HCT116 (cell line): ENCODE data around the gene RRAGD. TPM values are rescaled to one million over a fixed set of nuclear protein-coding genes. Genes with fewer than 3 reads are reported as not detected.

Source experiments
- ATAC-seq: fragments of 200-7000 bp; cut with Tn5 transposase; 2 replicates; pipeline ENCODE4 v1.9.1; 2020; ENCODE audit warnings: mild to moderate bottlenecking, moderate library complexity
- BruUV-seq: library from RNA; stranded (reverse); fragments of 400-500 nt; replicated peaks from 2 replicates; lab custom pipeline; 2021; lab: Mats Ljungman, UMichigan
- CTCF ChIA-PET: fragments of 300-600 bp; sonication (Branson Sonifier 250); formaldehyde crosslinking; loops from one replicate; lab custom pipeline; 2021; ENCODE audit warnings: antibody characterized with exemption; lab: Charles Lee
- POLR2A ChIA-PET: fragments of 300-600, 350-600 bp; sonication (Branson Sonifier 250); formaldehyde crosslinking; loops from one replicate; lab custom pipeline; 2021; ENCODE audit warnings: antibody characterized with exemption; lab: Charles Lee
- RAD21 ChIA-PET, 2 experiments: fragments of 300-600 bp; sonication (Branson Sonifier 250); formaldehyde crosslinking; loops; one replicate each; lab custom pipeline; 2023; ENCODE audit warnings: low total read pairs in 2 of 2; ENCODE audit not compliant: uncharacterized antibody in 2 of 2, unreplicated experiment in 2 of 2, low non-redundant PET in 1 of 2; lab: Charles Lee
- DNase-seq: peaks from one replicate; pipeline ENCODE4 v3.0.0-alpha.2; 2010; ENCODE audit warnings: low read depth, low spot score
- H2AFZ ChIP-seq: fragments of 200-600 bp; shearing (Covaris generic), sonication (generic); 2 replicates; pipeline ENCODE4 v1.6.1; 2017; ENCODE audit warnings: low read depth, mixed run types, mixed read lengths, antibody characterized with exemption, low read length; ENCODE audit not compliant: poor library complexity, severe bottlenecking
- H3K27ac ChIP-seq: 2 replicates; pipeline ENCODE4 v1.5.1; 2012; ENCODE audit warnings: low read depth, low read length
- H3K27me3 ChIP-seq: fragments of 200-600 bp; sonication (generic); 2 replicates; pipeline ENCODE4 v1.6.1; 2016; ENCODE audit warnings: mixed run types, low read length, mixed read lengths; ENCODE audit not compliant: insufficient read depth
- H3K36me3 ChIP-seq, 2 experiments: fragments of 200-500 bp in 1 of 2; fragments of 200-600 bp in 1 of 2; sonication (Bioruptor generic) in 1 of 2; sonication (generic) in 1 of 2; 2 replicates each; pipeline versions ENCODE4 v1.5.1 to v1.6.1; 2014 to 2016; ENCODE audit warnings: low read length in 2 of 2, inconsistent platforms in 1 of 2, mixed read lengths in 1 of 2, mixed run types in 1 of 2; ENCODE audit not compliant: insufficient read depth in 2 of 2, control insufficient read depth in 1 of 2
- H3K4me1 ChIP-seq, 2 experiments: fragments of 200-600 bp in 1 of 2; sonication (generic) in 1 of 2; 2 replicates each; pipeline versions ENCODE4 v1.5.1 to v1.6.1; 2012 to 2017; ENCODE audit warnings: low read length in 2 of 2, inconsistent platforms in 1 of 2, mild to moderate bottlenecking in 1 of 2, mixed read lengths in 1 of 2, mixed run types in 1 of 2, moderate library complexity in 1 of 2; ENCODE audit not compliant: insufficient read depth in 2 of 2, control insufficient read depth in 1 of 2
- H3K4me2 ChIP-seq: fragments of 200-600 bp; sonication (generic); 2 replicates; pipeline ENCODE4 v1.6.1; 2017; ENCODE audit warnings: mixed run types, low read length, mixed read lengths
- H3K4me3 ChIP-seq, 2 experiments: fragments of 200-600 bp in 1 of 2; sonication (generic) in 1 of 2; replicated peaks in 1 of 2; 2 replicates each; pipeline ENCODE4 v1.5.1; 2011 to 2016; ENCODE audit warnings: low read length in 2 of 2, control low read depth in 1 of 2, low read depth in 1 of 2, mild to moderate bottlenecking in 1 of 2, mixed read lengths in 1 of 2, mixed run types in 1 of 2
- H3K79me2 ChIP-seq: fragments of 200-600 bp; sonication (generic); 2 replicates; pipeline ENCODE4 v1.6.1; 2017; ENCODE audit warnings: mild to moderate bottlenecking, mixed run types, low read length, moderate library complexity, mixed read lengths; ENCODE audit not compliant: insufficient read depth
- H3K9ac ChIP-seq: fragments of 200-600 bp; sonication (generic); 2 replicates; pipeline ENCODE4 v1.6.1; 2016; ENCODE audit warnings: low read length, mixed read lengths
- H3K9me2 ChIP-seq: fragments of 200-600 bp; sonication (generic), shearing (Covaris generic); 2 replicates; pipeline ENCODE4 v1.6.1; 2017; ENCODE audit warnings: mixed run types, mild to moderate bottlenecking, moderate library complexity; ENCODE audit not compliant: insufficient read depth
- H3K9me3 ChIP-seq, 2 experiments: fragments of 200-500 bp in 1 of 2; fragments of 200-600 bp in 1 of 2; sonication (Bioruptor generic) in 1 of 2; sonication (generic) in 1 of 2; 2 replicates each; pipeline ENCODE4 v1.6.1; 2014 to 2017; ENCODE audit warnings: low read length in 2 of 2, mixed read lengths in 2 of 2, inconsistent platforms in 1 of 2, low read depth in 1 of 2, mild to moderate bottlenecking in 1 of 2, mixed run types in 1 of 2, moderate library complexity in 1 of 2; ENCODE audit not compliant: control insufficient read depth in 1 of 2, insufficient read depth in 1 of 2
- H4K20me1 ChIP-seq: fragments of 200-600 bp; sonication (generic), shearing (Covaris generic); 2 replicates; pipeline ENCODE4 v1.6.1; 2017; ENCODE audit warnings: mixed run types, mild to moderate bottlenecking, moderate library complexity; ENCODE audit not compliant: insufficient read depth
- CEBPB ChIP-seq: IDR thresholded peaks from 2 replicates; pipeline ENCODE4 v1.6.1; 2012; ENCODE audit warnings: low read depth
- ELF1 ChIP-seq: IDR thresholded peaks from 2 replicates; pipeline ENCODE4 v1.6.1; 2012; ENCODE audit warnings: low read depth, borderline replicate concordance
- TCF7L2 ChIP-seq: IDR thresholded peaks from 2 replicates; pipeline ENCODE4 v1.7.0; 2011; ENCODE audit warnings: borderline replicate concordance, inconsistent platforms; ENCODE audit not compliant: insufficient read depth, insufficient read length; ENCODE audit errors: extremely low read depth
- ZFX ChIP-seq: fragments of 450-650 bp; IDR thresholded peaks from 2 replicates; pipeline ENCODE4 v1.6.1; 2017
- intact Hi-C: fragments of 100-400 bp; cut with micrococcal nuclease; formaldehyde crosslinking; loops from 2 replicates; pipeline ENCODE4 v1.10.0; 2022
- total RNA-seq: library from RNA; stranded (reverse); gene quantifications from one replicate; pipeline ENCODE4 v1.2.1, GENCODE V29; 2021; ENCODE audit not compliant: unreplicated experiment
- TF ChIP-seq, protein P1 (sequence below), 3 experiments: fragments of 200-600 bp in 1 of 3; sonication (generic) in 1 of 3; IDR thresholded peaks in 2 of 3; conservative IDR thresholded peaks in 1 of 3; 2 replicates each; pipeline ENCODE4 v1.5.1; 2012 to 2017; ENCODE audit warnings: low read depth in 2 of 3, low read length in 2 of 3, antibody characterized with exemption in 1 of 3, borderline replicate concordance in 1 of 3, control low read depth in 1 of 3, mild to moderate bottlenecking in 1 of 3, mixed read lengths in 1 of 3, mixed run types in 1 of 3, moderate library complexity in 1 of 3; ENCODE audit not compliant: insufficient read depth in 1 of 3
- TF ChIP-seq, protein P2 (sequence below): IDR thresholded peaks from 2 replicates; pipeline ENCODE4 v1.6.1; 2011; ENCODE audit warnings: mild to moderate bottlenecking, low read length, moderate library complexity; ENCODE audit not compliant: insufficient replicate concordance; ENCODE audit errors: extremely low read depth

The RRAGD gene
- total RNA-seq, 1 experiment from 2014 or later, result 15.9 TPM

DNA sequence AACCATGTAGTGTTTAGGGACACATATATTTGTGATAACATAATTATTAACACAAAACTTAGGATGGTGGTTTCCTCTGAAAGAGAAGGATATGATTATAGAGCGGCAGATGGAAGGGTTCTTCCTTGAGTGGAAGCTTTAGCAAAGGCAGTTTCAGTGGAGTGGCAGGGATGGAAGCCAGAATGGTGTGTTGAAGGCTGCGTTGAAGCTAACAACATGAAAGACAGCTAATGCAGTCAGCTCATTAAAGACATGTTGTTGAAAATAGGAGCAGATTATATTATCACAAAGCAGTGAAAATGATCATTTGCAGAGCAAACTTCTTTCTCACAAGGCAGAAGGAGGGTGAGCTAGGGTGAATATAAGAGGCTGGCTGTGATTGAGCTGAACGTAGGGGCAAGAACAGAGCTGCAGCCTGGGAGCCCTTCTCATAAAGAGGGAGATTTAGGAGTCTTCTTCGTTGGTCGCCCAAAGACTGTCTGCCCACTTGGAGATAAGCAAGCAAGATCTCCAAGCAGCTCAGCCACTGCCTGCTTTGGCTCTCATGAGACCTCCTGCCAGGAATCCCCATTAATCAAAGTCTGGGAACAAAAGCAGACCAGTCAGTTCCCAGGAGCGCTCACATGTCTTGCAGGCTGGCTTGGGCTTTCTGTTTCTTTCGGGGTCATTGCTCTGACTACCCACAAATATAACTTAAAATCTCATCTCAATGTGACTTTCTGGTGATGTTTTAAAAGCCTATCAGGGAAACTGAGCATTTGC lies 18.3 kb upstream of the RRAGD start:
- H3K4me2 ChIP-seq, result no peak overlapping the region
- no peaks in the 10 kb centered on the region for H3K9me3 ChIP-seq
- H2AFZ ChIP-seq, result no peak overlapping the region
- DNase-seq (no peak), ATAC-seq (no peak)
- ChIA-PET CTCF (interaction anchor here (1.2 kb wide), 1 partner anchor 510 kb away, joined by 4 read pairs; no protein-coding TSS in a partner anchor), RAD21 (no interaction called here)
- peaks cover 0 to 12% of the 10 kb centered on the region in 2 experiments; a peak in 2 of 4 replicates for H3K4me1 ChIP-seq
- intact Hi-C loops, result loop anchor here (5.0 to 10.0 kb wide), 2 partner anchors 364 to 1047 kb away; no protein-coding TSS in a partner anchor
- no peaks in the 10 kb centered on the region for H3K27me3 ChIP-seq
- no peak overlapping the region for H3K4me3 ChIP-seq
- BruUV-seq, result no TSS peak
- H3K36me3 ChIP-seq, result no peaks in the 10 kb centered on the region
- no peak for TF ChIP-seq TCF7L2
- TF ChIP-seq, protein P1, sequence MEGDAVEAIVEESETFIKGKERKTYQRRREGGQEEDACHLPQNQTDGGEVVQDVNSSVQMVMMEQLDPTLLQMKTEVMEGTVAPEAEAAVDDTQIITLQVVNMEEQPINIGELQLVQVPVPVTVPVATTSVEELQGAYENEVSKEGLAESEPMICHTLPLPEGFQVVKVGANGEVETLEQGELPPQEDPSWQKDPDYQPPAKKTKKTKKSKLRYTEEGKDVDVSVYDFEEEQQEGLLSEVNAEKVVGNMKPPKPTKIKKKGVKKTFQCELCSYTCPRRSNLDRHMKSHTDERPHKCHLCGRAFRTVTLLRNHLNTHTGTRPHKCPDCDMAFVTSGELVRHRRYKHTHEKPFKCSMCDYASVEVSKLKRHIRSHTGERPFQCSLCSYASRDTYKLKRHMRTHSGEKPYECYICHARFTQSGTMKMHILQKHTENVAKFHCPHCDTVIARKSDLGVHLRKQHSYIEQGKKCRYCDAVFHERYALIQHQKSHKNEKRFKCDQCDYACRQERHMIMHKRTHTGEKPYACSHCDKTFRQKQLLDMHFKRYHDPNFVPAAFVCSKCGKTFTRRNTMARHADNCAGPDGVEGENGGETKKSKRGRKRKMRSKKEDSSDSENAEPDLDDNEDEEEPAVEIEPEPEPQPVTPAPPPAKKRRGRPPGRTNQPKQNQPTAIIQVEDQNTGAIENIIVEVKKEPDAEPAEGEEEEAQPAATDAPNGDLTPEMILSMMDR (IDR thresholded peaks at IDR 0.05 in 2 of 3, conservative IDR thresholded peaks at IDR 0.05 in 1 of 3; ENCODE audit: borderline replicate concordance in 1 of 3, insufficient read depth in 1 of 3, low read depth in 2 of 3, low read length in 2 of 3), result no peak
- TF ChIP-seq ELF1, result no peak
- TF ChIP-seq, protein P2, sequence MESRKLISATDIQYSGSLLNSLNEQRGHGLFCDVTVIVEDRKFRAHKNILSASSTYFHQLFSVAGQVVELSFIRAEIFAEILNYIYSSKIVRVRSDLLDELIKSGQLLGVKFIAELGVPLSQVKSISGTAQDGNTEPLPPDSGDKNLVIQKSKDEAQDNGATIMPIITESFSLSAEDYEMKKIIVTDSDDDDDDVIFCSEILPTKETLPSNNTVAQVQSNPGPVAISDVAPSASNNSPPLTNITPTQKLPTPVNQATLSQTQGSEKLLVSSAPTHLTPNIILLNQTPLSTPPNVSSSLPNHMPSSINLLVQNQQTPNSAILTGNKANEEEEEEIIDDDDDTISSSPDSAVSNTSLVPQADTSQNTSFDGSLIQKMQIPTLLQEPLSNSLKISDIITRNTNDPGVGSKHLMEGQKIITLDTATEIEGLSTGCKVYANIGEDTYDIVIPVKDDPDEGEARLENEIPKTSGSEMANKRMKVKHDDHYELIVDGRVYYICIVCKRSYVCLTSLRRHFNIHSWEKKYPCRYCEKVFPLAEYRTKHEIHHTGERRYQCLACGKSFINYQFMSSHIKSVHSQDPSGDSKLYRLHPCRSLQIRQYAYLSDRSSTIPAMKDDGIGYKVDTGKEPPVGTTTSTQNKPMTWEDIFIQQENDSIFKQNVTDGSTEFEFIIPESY, result no peak
- TF ChIP-seq CEBPB, result no peak
- TF ChIP-seq ZFX, result no peak
- TF ChIP-seq, all 23 proteins: peak for 0
- POLR2A ChIA-PET, result no interaction called here
- no peaks in the 10 kb centered on the region for H3K9me2 ChIP-seq
- H3K27ac ChIP-seq, result no peak overlapping the region
- no peak overlapping the region for H3K9ac ChIP-seq
- no peaks in the 10 kb centered on the region for H3K79me2 ChIP-seq
- H4K20me1 ChIP-seq, result no peaks in the 10 kb centered on the region
